ENCODE measurements around the gene COX20.
A peak's percentile ranks its signal among the peaks of the same experiment; 100 is the strongest.

The COX20 gene

GRCh38 chr1:244852694-244853093, 17.2 kb downstream of the COX20 start:
- no peaks in the 10 kb centered on the region for H3K9me3 ChIP-seq (ENCODE audit: control insufficient read depth, insufficient read depth, low read length)
- H3K4me3 ChIP-seq (ENCODE audit: low read length), result no peak overlapping the region
- H3K4me1 ChIP-seq (ENCODE audit: control insufficient read depth, insufficient read depth, low read length), result no peaks in the 10 kb centered on the region
- H3K27ac ChIP-seq (ENCODE audit: low read length), result no peak overlapping the region
- no CpG with 5 or more reads among the region's 1 CpG for WGBS (ENCODE audit: insufficient coverage, insufficient read length)
- peaks cover 23% of the 10 kb centered on the region; the same call in 1 of the 2 replicates for H3K36me3 ChIP-seq (ENCODE audit: control insufficient read depth, insufficient read depth, low read length)
- no peak for DNase-seq (ENCODE audit: low read depth, low spot score)
- no peaks in the 10 kb centered on the region for H3K27me3 ChIP-seq (ENCODE audit: control insufficient read depth, insufficient read depth, low read length)

- Histone ChIP-seq H3K4me1 (ENCODE audit: control insufficient read depth, insufficient read depth, low read length) (no peaks in the 10 kb centered on the region), H3K36me3 (ENCODE audit: control insufficient read depth, insufficient read depth, low read length) (peaks cover 33% of the 10 kb centered on the region; the same call in 1 of the 2 replicates), H3K27ac (ENCODE audit: low read length) (no peak overlapping the region), H3K9me3 (ENCODE audit: control insufficient read depth, insufficient read depth, low read length) (no peaks in the 10 kb centered on the region), H3K27me3 (ENCODE audit: control insufficient read depth, insufficient read depth, low read length) (no peaks in the 10 kb centered on the region), H3K4me3 (ENCODE audit: low read length) (no peak overlapping the region)
- no peak for DNase-seq (ENCODE audit: low read depth, low spot score)
- WGBS (ENCODE audit: insufficient coverage, insufficient read length), result no CpG with 5 or more reads among the region's 5 CpGs
These were observed 18.7 kb downstream of the COX20 start for GRCh38 chr1:244854166-244854565.

- Histone ChIP-seq H3K27ac (ENCODE audit: low read length) (no peak overlapping the region), H3K4me3 (ENCODE audit: low read length) (no peak overlapping the region), H3K9me3 (ENCODE audit: control insufficient read depth, insufficient read depth, low read length) (no peaks in the 10 kb centered on the region), H3K4me1 (ENCODE audit: control insufficient read depth, insufficient read depth, low read length) (no peaks in the 10 kb centered on the region), H3K27me3 (ENCODE audit: control insufficient read depth, insufficient read depth, low read length) (no peaks in the 10 kb centered on the region), H3K36me3 (ENCODE audit: control insufficient read depth, insufficient read depth, low read length) (peaks cover 36% of the 10 kb centered on the region; the same call in 1 of the 2 replicates)
- DNase-seq (ENCODE audit: low read depth, low spot score), result no peak
- WGBS (ENCODE audit: insufficient coverage, insufficient read length), result no CpG with 5 or more reads among the region's 7 CpGs
These were observed 19.6 kb downstream of the COX20 start for GRCh38 chr1:244854865-244855578.

- Histone ChIP-seq H3K4me3 (ENCODE audit: low read length) (no peak overlapping the region), H3K36me3 (ENCODE audit: control insufficient read depth, insufficient read depth, low read length) (peaks cover 46% of the 10 kb centered on the region; the same call in 1 of the 2 replicates), H3K9me3 (ENCODE audit: control insufficient read depth, insufficient read depth, low read length) (no peaks in the 10 kb centered on the region), H3K4me1 (ENCODE audit: control insufficient read depth, insufficient read depth, low read length) (no peaks in the 10 kb centered on the region), H3K27ac (ENCODE audit: low read length) (no peak overlapping the region), H3K27me3 (ENCODE audit: control insufficient read depth, insufficient read depth, low read length) (no peaks in the 10 kb centered on the region)
- no CpG with 5 or more reads among the region's 3 CpGs for WGBS (ENCODE audit: insufficient coverage, insufficient read length)
- no peak for DNase-seq (ENCODE audit: low read depth, low spot score)
These were observed 22.3 kb downstream of the COX20 start for GRCh38 chr1:244857761-244858160.

- no peak overlapping the region for H3K27ac ChIP-seq (ENCODE audit: low read length)
- no peaks in the 10 kb centered on the region for H3K9me3 ChIP-seq (ENCODE audit: control insufficient read depth, insufficient read depth, low read length)
- WGBS (ENCODE audit: insufficient coverage, insufficient read length), result no CpG with 5 or more reads among the region's 1 CpG
- no peak for DNase-seq (ENCODE audit: low read depth, low spot score)
- H3K27me3 ChIP-seq (ENCODE audit: control insufficient read depth, insufficient read depth, low read length), result no peaks in the 10 kb centered on the region
- peaks cover 46% of the 10 kb centered on the region; the same call in 1 of the 2 replicates for H3K36me3 ChIP-seq (ENCODE audit: control insufficient read depth, insufficient read depth, low read length)
- no peaks in the 10 kb centered on the region for H3K4me1 ChIP-seq (ENCODE audit: control insufficient read depth, insufficient read depth, low read length)
- no peak overlapping the region for H3K4me3 ChIP-seq (ENCODE audit: low read length)
These were observed 22.9 kb downstream of the COX20 start for GRCh38 chr1:244858357-244858756.

GRCh38 chr1:244860078-244860477, 24.6 kb downstream of the COX20 start:
- H3K27ac ChIP-seq (ENCODE audit: low read length), result no peak overlapping the region
- no peaks in the 10 kb centered on the region for H3K27me3 ChIP-seq (ENCODE audit: control insufficient read depth, insufficient read depth, low read length)
- H3K4me3 ChIP-seq (ENCODE audit: low read length), result no peak overlapping the region
- H3K36me3 ChIP-seq (ENCODE audit: control insufficient read depth, insufficient read depth, low read length), result peaks cover 41% of the 10 kb centered on the region; the same call in 1 of the 2 replicates
- no peak for DNase-seq (ENCODE audit: low read depth, low spot score)
- no CpG with 5 or more reads among the region's 9 CpGs for WGBS (ENCODE audit: insufficient coverage, insufficient read length)
- no peaks in the 10 kb centered on the region for H3K4me1 ChIP-seq (ENCODE audit: control insufficient read depth, insufficient read depth, low read length)
- H3K9me3 ChIP-seq (ENCODE audit: control insufficient read depth, insufficient read depth, low read length), result no peaks in the 10 kb centered on the region

GRCh38 chr1:244860914-244861610, 25.6 kb downstream of the COX20 start:
- Histone ChIP-seq H3K4me1 (ENCODE audit: control insufficient read depth, insufficient read depth, low read length) (no peaks in the 10 kb centered on the region), H3K27me3 (ENCODE audit: control insufficient read depth, insufficient read depth, low read length) (no peaks in the 10 kb centered on the region), H3K4me3 (ENCODE audit: low read length) (no peak overlapping the region; the same call in 1 of the 2 replicates), H3K27ac (ENCODE audit: low read length) (no peak overlapping the region), H3K36me3 (ENCODE audit: control insufficient read depth, insufficient read depth, low read length) (peaks cover 36% of the 10 kb centered on the region; the same call in 1 of the 2 replicates), H3K9me3 (ENCODE audit: control insufficient read depth, insufficient read depth, low read length) (no peaks in the 10 kb centered on the region)
- no CpG with 5 or more reads among the region's 2 CpGs for WGBS (ENCODE audit: insufficient coverage, insufficient read length)
- no peak for DNase-seq (ENCODE audit: low read depth, low spot score)

- Histone ChIP-seq H3K4me3 (ENCODE audit: low read length) (peak overlapping the region; percentile 48; the same call in 1 of the 2 replicates), H3K4me1 (ENCODE audit: control insufficient read depth, insufficient read depth, low read length) (no peaks in the 10 kb centered on the region), H3K9me3 (ENCODE audit: control insufficient read depth, insufficient read depth, low read length) (no peaks in the 10 kb centered on the region), H3K36me3 (ENCODE audit: control insufficient read depth, insufficient read depth, low read length) (peaks cover 31% of the 10 kb centered on the region; the same call in 1 of the 2 replicates), H3K27me3 (ENCODE audit: control insufficient read depth, insufficient read depth, low read length) (no peaks in the 10 kb centered on the region), H3K27ac (ENCODE audit: low read length) (no peak overlapping the region)
- no CpG with 5 or more reads among the region's 2 CpGs for WGBS (ENCODE audit: insufficient coverage, insufficient read length)
- no peak for DNase-seq (ENCODE audit: low read depth, low spot score)
These were observed 26.2 kb downstream of the COX20 start for GRCh38 chr1:244861683-244862082.

- WGBS (ENCODE audit: insufficient coverage, insufficient read length), result no CpG with 5 or more reads among the region's 7 CpGs
- Histone ChIP-seq H3K9me3 (ENCODE audit: control insufficient read depth, insufficient read depth, low read length) (no peaks in the 10 kb centered on the region), H3K4me1 (ENCODE audit: control insufficient read depth, insufficient read depth, low read length) (no peaks in the 10 kb centered on the region), H3K27ac (ENCODE audit: low read length) (no peak overlapping the region), H3K36me3 (ENCODE audit: control insufficient read depth, insufficient read depth, low read length) (peaks cover 28% of the 10 kb centered on the region; the same call in 1 of the 2 replicates), H3K27me3 (ENCODE audit: control insufficient read depth, insufficient read depth, low read length) (no peaks in the 10 kb centered on the region), H3K4me3 (ENCODE audit: low read length) (peak overlapping the region; percentile 78; the same call in 1 of the 2 replicates)
- DNase-seq (ENCODE audit: low read depth, low spot score), result no peak
These were observed 26.9 kb downstream of the COX20 start for GRCh38 chr1:244862354-244862698.

- H3K9me3 ChIP-seq (ENCODE audit: control insufficient read depth, insufficient read depth, low read length), result no peaks in the 10 kb centered on the region
- WGBS (ENCODE audit: insufficient coverage, insufficient read length), result no CpG with 5 or more reads among the region's 87 CpGs
- peak overlapping the region; percentile 78; the same call in 1 of the 2 replicates for H3K4me3 ChIP-seq (ENCODE audit: low read length)
- DNase-seq (ENCODE audit: low read depth, low spot score), result peak; percentile 54
- H3K4me1 ChIP-seq (ENCODE audit: control insufficient read depth, insufficient read depth, low read length), result no peaks in the 10 kb centered on the region
- H3K27ac ChIP-seq (ENCODE audit: low read length), result no peak overlapping the region
- H3K27me3 ChIP-seq (ENCODE audit: control insufficient read depth, insufficient read depth, low read length), result no peaks in the 10 kb centered on the region
- peaks cover 23% of the 10 kb centered on the region; the same call in 1 of the 2 replicates for H3K36me3 ChIP-seq (ENCODE audit: control insufficient read depth, insufficient read depth, low read length)
These were observed 27.4 kb downstream of the COX20 start for GRCh38 chr1:244862699-244863490.
